Effector memory CD4-positive, alpha-beta T cell (primary cell): ENCODE data around the gene SLC15A3.

Source experiments
- DNase-seq, 3 donors: peaks; one replicate each; pipeline ENCODE4 v3.0.0-alpha.2; 2020
- H3K27ac ChIP-seq: 2 replicates; pipeline ENCODE4 v1.7.0; 2013; ENCODE audit warnings: mild to moderate bottlenecking, low read length, moderate library complexity; ENCODE audit not compliant: insufficient read depth, poor library complexity, severe bottlenecking
- H3K27me3 ChIP-seq: replicated peaks from 2 replicates; pipeline ENCODE4 v1.7.0; 2013; ENCODE audit warnings: mild to moderate bottlenecking, low read length; ENCODE audit not compliant: insufficient read depth, control insufficient read depth, poor library complexity, severe bottlenecking
- H3K36me3 ChIP-seq: 2 replicates; pipeline ENCODE4 v1.7.0; 2013; ENCODE audit warnings: mild to moderate bottlenecking, low read length, moderate library complexity; ENCODE audit not compliant: control insufficient read depth, insufficient read depth
- H3K4me1 ChIP-seq: 2 replicates; pipeline ENCODE4 v1.7.0; 2013; ENCODE audit warnings: low read length, mild to moderate bottlenecking; ENCODE audit not compliant: control insufficient read depth, insufficient read depth, poor library complexity, severe bottlenecking
- H3K4me3 ChIP-seq: 2 replicates; pipeline ENCODE4 v1.7.0; 2013; ENCODE audit warnings: low read length, low read depth, mild to moderate bottlenecking; ENCODE audit not compliant: insufficient read depth, poor library complexity, severe bottlenecking
- H3K9me3 ChIP-seq: 2 replicates; pipeline ENCODE4 v1.7.0; 2013; ENCODE audit warnings: mild to moderate bottlenecking, low read length, moderate library complexity; ENCODE audit not compliant: control insufficient read depth

Gene SLC15A3

GRCh38 chr11:60988658-60989057, 36.7 kb upstream of the SLC15A3 start:
- Histone ChIP-seq H3K27me3 (no peaks in the 10 kb centered on the region), H3K27ac (peak overlapping the region; percentile 93), H3K36me3 (peaks cover 19% of the 10 kb centered on the region), H3K9me3 (no peaks in the 10 kb centered on the region), H3K4me3 (peak overlapping the region; percentile 34), H3K4me1 (peaks cover 81% of the 10 kb centered on the region)
- DNase-seq: no peak

GRCh38 chr11:60987577-60988277, 35.8 kb upstream of the SLC15A3 start:
- peak overlapping the region; percentile 34 for H3K4me3 ChIP-seq

GRCh38 chr11:60985991-60986915, 34.3 kb upstream of the SLC15A3 start:
- Histone ChIP-seq H3K27me3 (no peaks in the 10 kb centered on the region), H3K4me1 (peaks cover 81% of the 10 kb centered on the region), H3K36me3 (peaks cover 18% of the 10 kb centered on the region), H3K9me3 (no peaks in the 10 kb centered on the region), H3K27ac (peak overlapping the region; percentile 93), H3K4me3 (peak overlapping the region; percentile 7)
- peak; percentile 86 to 95 (median 89) for DNase-seq

More at GRCh38 chr11:60987577-60988277, 35.8 kb upstream of the SLC15A3 start:
- H3K9me3 ChIP-seq: no peaks in the 10 kb centered on the region
- peaks cover 15% of the 10 kb centered on the region for H3K36me3 ChIP-seq
- peak overlapping the region; percentile 93 for H3K27ac ChIP-seq
- no peaks in the 10 kb centered on the region for H3K27me3 ChIP-seq
- peaks cover 82% of the 10 kb centered on the region for H3K4me1 ChIP-seq
- peak in 2 of 3 donors; percentile 44 to 48 for DNase-seq

GRCh38 chr11:60985501-60985900, 33.5 kb upstream of the SLC15A3 start:
- no peak for DNase-seq
- Histone ChIP-seq H3K36me3 (peaks cover 18% of the 10 kb centered on the region), H3K4me1 (peaks cover 86% of the 10 kb centered on the region), H3K9me3 (no peaks in the 10 kb centered on the region), H3K27ac (peak overlapping the region; percentile 93), H3K4me3 (no peak overlapping the region), H3K27me3 (no peaks in the 10 kb centered on the region)

GRCh38 chr11:60984636-60985035, 32.7 kb upstream of the SLC15A3 start:
- H3K27me3 ChIP-seq: no peaks in the 10 kb centered on the region
- peak overlapping the region; percentile 93 for H3K27ac ChIP-seq
- no peak for DNase-seq
- peaks cover 94% of the 10 kb centered on the region for H3K4me1 ChIP-seq
- peak overlapping the region; percentile 1 for H3K4me3 ChIP-seq
- no peaks in the 10 kb centered on the region for H3K9me3 ChIP-seq
- peaks cover 17% of the 10 kb centered on the region for H3K36me3 ChIP-seq

- DNase-seq: no peak
- Histone ChIP-seq H3K9me3 (no peaks in the 10 kb centered on the region), H3K27me3 (no peaks in the 10 kb centered on the region), H3K27ac (peak overlapping the region; percentile 93), H3K4me1 (peaks cover 94% of the 10 kb centered on the region), H3K4me3 (no peak overlapping the region), H3K36me3 (peaks cover 12% of the 10 kb centered on the region)
Measured at GRCh38 chr11:60984149-60984548, 32.2 kb upstream of the SLC15A3 start.

- no peaks in the 10 kb centered on the region for H3K27me3 ChIP-seq
- H3K27ac ChIP-seq: peak overlapping the region; percentile 93
- peak overlapping the region; percentile 20 for H3K4me3 ChIP-seq
- DNase-seq: no peak
- peaks cover 94% of the 10 kb centered on the region for H3K4me1 ChIP-seq
- peaks cover 12% of the 10 kb centered on the region for H3K36me3 ChIP-seq
- no peaks in the 10 kb centered on the region for H3K9me3 ChIP-seq
Measured at GRCh38 chr11:60982184-60982583, 30.2 kb upstream of the SLC15A3 start.

GRCh38 chr11:60981515-60981914, 29.5 kb upstream of the SLC15A3 start:
- H3K36me3 ChIP-seq: peaks cover 18% of the 10 kb centered on the region
- no peaks in the 10 kb centered on the region for H3K9me3 ChIP-seq
- peak overlapping the region; percentile 93 for H3K27ac ChIP-seq
- peaks cover 94% of the 10 kb centered on the region for H3K4me1 ChIP-seq
- no peaks in the 10 kb centered on the region for H3K27me3 ChIP-seq
- no peak overlapping the region for H3K4me3 ChIP-seq
- DNase-seq: no peak

- H3K4me1 ChIP-seq: peaks cover 70% of the 10 kb centered on the region
- H3K36me3 ChIP-seq: peaks cover 20% of the 10 kb centered on the region
- no peaks in the 10 kb centered on the region for H3K27me3 ChIP-seq
- no peaks in the 10 kb centered on the region for H3K9me3 ChIP-seq
- peak overlapping the region; percentile 93 for H3K27ac ChIP-seq
- H3K4me3 ChIP-seq: peak overlapping the region; percentile 22
- peak in 2 of 3 donors; percentile 43 to 45 for DNase-seq
Measured at GRCh38 chr11:60978546-60979380, 26.8 kb upstream of the SLC15A3 start.
